Neutrophil (primary cell): Measurements from ENCODE around the gene ST7.

Source experiments
- H3K27ac ChIP-seq: fragments of 200-600 bp; sonication (generic); 2 replicates; pipeline ENCODE4 v1.5.1; 2016; ENCODE audit warnings: mild to moderate bottlenecking, moderate library complexity
- H3K27me3 ChIP-seq: fragments of 200-600 bp; sonication (generic); 2 replicates; pipeline ENCODE4 v1.6.0; 2016; ENCODE audit warnings: mild to moderate bottlenecking
- H3K36me3 ChIP-seq: fragments of 200-600 bp; sonication (generic); 2 replicates; pipeline ENCODE4 v1.5.1; 2017
- H3K4me1 ChIP-seq, 2 experiments: fragments of 200-600 bp in 1 of 2; sonication (generic) in 1 of 2; 1 replicate in 1 of 2; 2 replicates in 1 of 2; pipeline versions ENCODE4 v1.5.1 to v1.6.1; 2013 to 2016; ENCODE audit warnings: low read depth in 1 of 2, low read length in 1 of 2, mild to moderate bottlenecking in 1 of 2, moderate library complexity in 1 of 2; ENCODE audit not compliant: control insufficient read depth in 1 of 2, insufficient read depth in 1 of 2
- H3K4me3 ChIP-seq, 2 experiments: fragments of 200-600 bp in 1 of 2; sonication (generic) in 1 of 2; 1 replicate in 1 of 2; 2 replicates in 1 of 2; pipeline ENCODE4 v1.5.1; 2013 to 2016; ENCODE audit warnings: low read depth in 1 of 2, low read length in 1 of 2, mild to moderate bottlenecking in 1 of 2, moderate library complexity in 1 of 2
- H3K9me3 ChIP-seq: fragments of 200-600 bp; sonication (generic); 2 replicates; pipeline ENCODE4 v1.5.1; 2016
- TF ChIP-seq, protein P1 (sequence below): fragments of 200-600 bp; sonication (generic); IDR thresholded peaks from 2 replicates; pipeline ENCODE4 v1.5.1; 2016; ENCODE audit warnings: antibody characterized with exemption

The ST7 gene

DNA sequence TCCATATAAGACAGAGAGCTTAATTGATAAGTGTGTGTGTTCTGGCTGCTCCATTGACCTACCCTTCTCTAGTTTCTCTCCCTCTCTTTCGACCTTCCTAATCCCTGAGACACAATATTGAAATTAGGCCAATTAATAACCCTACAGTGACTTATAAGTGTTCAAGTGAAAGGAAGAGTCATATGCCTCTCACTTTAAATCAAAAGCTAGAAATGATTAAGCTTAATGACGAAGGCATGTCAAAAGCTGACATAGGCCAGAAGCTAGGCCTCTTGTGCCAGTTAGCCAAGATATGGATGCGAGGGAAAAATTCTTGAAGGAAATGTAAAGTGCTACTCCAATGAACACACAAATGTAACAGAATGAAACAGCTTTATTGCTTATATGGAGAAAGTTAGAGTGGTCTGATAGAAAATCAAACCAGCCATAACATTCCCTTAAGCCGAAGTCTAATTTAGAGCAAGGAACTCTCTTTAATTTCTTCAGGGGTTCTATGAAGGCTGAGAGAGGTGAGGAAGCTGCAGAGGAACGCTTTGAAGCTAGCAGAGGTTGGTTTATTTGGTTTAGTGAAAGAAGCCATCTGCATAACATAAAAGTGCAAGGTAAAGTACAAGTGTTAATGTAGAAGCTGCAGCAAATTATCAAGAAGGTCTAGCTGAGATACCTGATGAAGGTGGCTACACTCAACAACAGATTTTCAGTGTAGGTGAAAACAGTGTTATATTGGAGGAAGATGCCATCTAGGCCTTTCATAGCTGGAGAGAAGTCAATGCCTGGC lies 53.8 kb downstream of the ST7 start:
- TF ChIP-seq, protein P1, sequence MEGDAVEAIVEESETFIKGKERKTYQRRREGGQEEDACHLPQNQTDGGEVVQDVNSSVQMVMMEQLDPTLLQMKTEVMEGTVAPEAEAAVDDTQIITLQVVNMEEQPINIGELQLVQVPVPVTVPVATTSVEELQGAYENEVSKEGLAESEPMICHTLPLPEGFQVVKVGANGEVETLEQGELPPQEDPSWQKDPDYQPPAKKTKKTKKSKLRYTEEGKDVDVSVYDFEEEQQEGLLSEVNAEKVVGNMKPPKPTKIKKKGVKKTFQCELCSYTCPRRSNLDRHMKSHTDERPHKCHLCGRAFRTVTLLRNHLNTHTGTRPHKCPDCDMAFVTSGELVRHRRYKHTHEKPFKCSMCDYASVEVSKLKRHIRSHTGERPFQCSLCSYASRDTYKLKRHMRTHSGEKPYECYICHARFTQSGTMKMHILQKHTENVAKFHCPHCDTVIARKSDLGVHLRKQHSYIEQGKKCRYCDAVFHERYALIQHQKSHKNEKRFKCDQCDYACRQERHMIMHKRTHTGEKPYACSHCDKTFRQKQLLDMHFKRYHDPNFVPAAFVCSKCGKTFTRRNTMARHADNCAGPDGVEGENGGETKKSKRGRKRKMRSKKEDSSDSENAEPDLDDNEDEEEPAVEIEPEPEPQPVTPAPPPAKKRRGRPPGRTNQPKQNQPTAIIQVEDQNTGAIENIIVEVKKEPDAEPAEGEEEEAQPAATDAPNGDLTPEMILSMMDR = no peak
- Histone ChIP-seq H3K27me3 (peaks cover 6% of the 10 kb centered on the region), H3K9me3 (no peaks in the 10 kb centered on the region), H3K27ac (no peak overlapping the region), H3K4me3 (no peak overlapping the region), H3K4me1 (no peaks in the 10 kb centered on the region), H3K36me3 (no peaks in the 10 kb centered on the region)

DNA sequence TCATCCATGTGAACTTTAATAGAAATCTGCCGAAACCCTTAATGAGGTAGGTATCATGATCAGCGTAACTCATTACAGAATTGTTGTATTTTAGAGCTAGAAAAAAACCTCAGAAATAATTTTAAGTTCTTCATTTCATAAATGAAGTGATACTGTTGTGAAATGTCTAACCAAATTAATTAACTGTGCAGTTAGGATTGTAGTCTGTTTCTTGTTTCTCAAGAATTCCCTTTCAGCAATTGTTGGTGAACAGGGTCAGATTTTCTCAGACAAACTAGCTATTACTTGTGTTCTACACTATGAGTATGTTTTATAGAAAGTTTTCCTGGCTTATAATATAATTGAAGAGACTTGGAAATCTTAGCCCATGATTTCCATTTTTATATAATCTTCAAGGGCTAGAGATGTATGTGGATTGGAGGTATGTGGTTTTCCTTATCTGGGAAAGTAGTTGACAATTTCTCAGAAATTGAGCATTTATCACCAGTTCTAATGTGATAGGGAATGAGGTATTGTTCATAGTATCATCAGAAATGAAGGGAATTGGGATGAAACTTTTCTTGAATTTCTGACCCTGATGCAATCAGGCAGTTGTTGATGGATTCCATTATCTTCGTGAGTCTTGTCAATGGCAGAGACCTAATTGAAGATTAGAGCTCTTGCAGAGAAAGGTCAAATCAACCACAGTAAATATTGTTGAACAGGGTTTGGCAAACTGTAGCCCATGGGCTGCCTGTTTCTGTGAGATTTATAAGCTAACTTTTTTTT lies 55.0 kb downstream of the ST7 start:
- Histone ChIP-seq H3K27me3 (peaks cover 6% of the 10 kb centered on the region), H3K4me3 (no peak overlapping the region), H3K36me3 (no peaks in the 10 kb centered on the region), H3K9me3 (no peaks in the 10 kb centered on the region), H3K27ac (no peak overlapping the region), H3K4me1 (no peaks in the 10 kb centered on the region)
- TF ChIP-seq, protein P1 = no peak

DNA sequence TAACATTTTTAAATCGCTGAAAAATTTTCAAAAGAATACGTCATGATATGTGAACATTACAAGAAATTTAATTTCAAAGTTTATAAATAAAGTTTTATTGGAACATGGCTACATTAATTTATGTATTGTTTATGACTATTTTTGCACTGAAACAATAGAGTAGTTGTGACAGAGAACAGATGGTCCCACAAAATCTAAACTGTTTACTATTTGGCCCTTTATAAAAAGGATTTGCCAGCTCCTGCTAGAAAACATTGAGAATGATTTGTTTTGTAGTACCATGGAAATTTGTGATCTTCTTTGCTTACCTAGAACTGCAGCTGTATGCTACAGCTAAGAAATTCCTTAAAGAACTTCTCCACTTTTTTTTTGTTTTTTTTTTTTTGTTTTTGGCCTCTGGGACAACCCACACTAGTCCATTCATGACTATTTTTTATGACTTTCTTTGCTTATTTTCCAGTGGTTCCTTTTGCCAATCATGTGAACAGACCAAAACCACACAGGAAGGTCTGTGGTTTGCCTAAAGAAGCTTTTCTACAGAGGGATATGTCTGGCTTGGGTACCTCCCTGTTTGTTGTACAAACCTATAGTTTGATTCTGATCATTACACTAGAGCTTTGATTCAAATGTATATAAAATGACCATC lies 55.7 kb downstream of the ST7 start:
- Histone ChIP-seq H3K27me3 (peaks cover 6% of the 10 kb centered on the region), H3K9me3 (no peaks in the 10 kb centered on the region), H3K36me3 (no peaks in the 10 kb centered on the region), H3K4me1 (no peaks in the 10 kb centered on the region), H3K27ac (no peak overlapping the region), H3K4me3 (no peak overlapping the region)
- TF ChIP-seq, protein P1 = no peak

DNA sequence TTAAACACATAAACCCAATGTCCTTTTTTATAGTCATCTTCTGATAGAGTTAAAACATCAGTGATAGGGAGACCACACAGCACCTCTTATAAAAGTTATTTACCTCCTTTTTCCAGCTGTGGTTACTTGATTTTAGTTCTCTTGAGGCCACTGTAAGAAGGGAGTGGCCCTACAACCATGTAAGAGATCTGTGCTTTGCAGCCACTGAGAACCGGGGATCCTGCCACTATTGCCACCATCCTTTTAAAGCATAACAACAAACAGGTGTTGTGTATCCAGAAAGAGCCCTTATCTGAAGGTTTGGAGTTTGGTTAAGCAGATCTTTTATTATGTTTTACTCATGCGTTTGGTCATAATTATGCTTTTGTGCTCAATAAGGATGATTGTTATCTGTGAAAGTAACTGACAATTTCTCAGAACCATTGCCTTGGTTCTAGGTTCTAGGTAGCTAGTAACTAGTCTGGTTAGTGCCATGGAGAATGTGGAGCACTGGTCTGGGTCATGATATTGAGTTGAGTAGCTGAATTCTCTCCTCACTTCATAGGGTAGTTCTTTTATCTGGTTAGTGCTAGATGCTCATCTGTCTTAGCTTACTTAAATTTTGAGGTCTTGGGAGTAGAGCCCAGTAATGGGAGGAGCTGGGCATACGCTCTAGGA lies 56.5 kb downstream of the ST7 start:
- Histone ChIP-seq H3K4me3 (no peak overlapping the region), H3K27me3 (peaks cover 6% of the 10 kb centered on the region), H3K4me1 (peaks cover 0 to 6% of the 10 kb centered on the region in 2 experiments), H3K36me3 (no peaks in the 10 kb centered on the region), H3K27ac (no peak overlapping the region), H3K9me3 (no peaks in the 10 kb centered on the region)
- TF ChIP-seq, protein P1 = no peak

DNA sequence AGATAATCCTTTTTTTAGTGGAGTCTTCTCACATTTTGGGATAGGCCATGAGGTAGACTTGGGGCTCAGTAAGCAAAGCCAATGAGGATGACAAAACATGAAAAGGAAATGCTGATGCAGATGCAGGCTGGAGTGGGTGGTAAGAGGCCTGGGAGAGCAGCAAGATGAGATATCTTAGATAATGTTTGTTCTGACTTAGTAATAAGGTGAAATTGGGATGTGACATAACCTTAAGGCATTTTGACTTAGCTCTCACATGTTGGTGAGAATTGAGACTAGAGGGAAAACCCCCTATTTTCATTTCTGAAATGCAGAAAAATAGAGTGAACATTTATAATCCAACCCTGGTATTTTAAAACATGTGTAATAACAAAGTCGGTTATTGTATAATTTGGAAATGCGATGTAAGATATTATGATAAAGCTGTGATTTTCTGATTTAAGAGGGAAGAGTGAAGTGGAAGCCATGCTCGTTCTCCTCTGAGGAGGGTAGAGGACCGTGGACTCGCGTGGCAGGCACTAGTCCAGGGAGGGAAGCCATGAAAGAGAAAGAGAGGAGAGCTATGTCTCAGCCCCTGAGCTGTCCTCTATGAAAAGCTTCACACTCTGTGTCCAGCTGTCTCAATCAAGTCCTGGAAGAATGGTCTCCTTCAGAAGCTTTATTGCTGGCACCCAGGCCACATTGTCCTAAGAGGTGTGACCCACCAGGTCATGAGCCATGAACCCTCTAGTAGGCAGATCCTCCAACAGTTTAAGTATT lies 57.3 kb downstream of the ST7 start:
- no peaks in the 10 kb centered on the region for H3K9me3 ChIP-seq
- TF ChIP-seq, protein P1 = no peak
- H3K27me3 ChIP-seq = peaks cover 6% of the 10 kb centered on the region
- no peak overlapping the region for H3K4me3 ChIP-seq
- H3K27ac ChIP-seq = no peak overlapping the region
- peaks cover 0 to 7% of the 10 kb centered on the region in 2 experiments for H3K4me1 ChIP-seq
- H3K36me3 ChIP-seq = no peaks in the 10 kb centered on the region
